Endodermal cell (in vitro differentiated cells): ENCODE data around the gene RYR2. TPM values are rescaled to one million over a fixed set of nuclear protein-coding genes. Genes with fewer than 3 reads are reported as not detected.
"Not testable (repeated sequence)": the region's sequence is repeated elsewhere in the genome, so short reads cannot be mapped to it uniquely, and the experiment has no call there.

Experiments used
- DNase-seq: peaks from one replicate; pipeline ENCODE4 v3.0.0-alpha.2; 2017
- H3K27ac ChIP-seq: 2 replicates; pipeline ENCODE4 v1.5.1; 2013; ENCODE audit warnings: mild to moderate bottlenecking, low read depth, low read length, moderate library complexity
- H3K27me3 ChIP-seq: 2 replicates; pipeline ENCODE4 v1.6.1; 2013; ENCODE audit warnings: mild to moderate bottlenecking, low read length, moderate library complexity; ENCODE audit not compliant: insufficient read depth, control insufficient read depth, poor library complexity, severe bottlenecking
- H3K36me3 ChIP-seq: 2 replicates; pipeline ENCODE4 v1.7.0; 2013; ENCODE audit warnings: mild to moderate bottlenecking, low read length, moderate library complexity; ENCODE audit not compliant: control insufficient read depth, insufficient read depth
- H3K4me1 ChIP-seq: one replicate; pipeline ENCODE4 v1.7.0; 2013; ENCODE audit warnings: low read length; ENCODE audit not compliant: control insufficient read depth, insufficient read depth
- H3K4me3 ChIP-seq: 2 replicates; pipeline ENCODE4 v1.5.1; 2013; ENCODE audit warnings: mild to moderate bottlenecking, low read length, moderate library complexity
- H3K9ac ChIP-seq: 2 replicates; pipeline ENCODE4 v1.6.1; 2013; ENCODE audit warnings: mild to moderate bottlenecking, low read length, moderate library complexity; ENCODE audit not compliant: poor library complexity, severe bottlenecking; ENCODE audit errors: extremely low read depth
- H3K9me3 ChIP-seq: 2 replicates; pipeline ENCODE4 v1.6.1; 2013; ENCODE audit warnings: mild to moderate bottlenecking, low read length, moderate library complexity; ENCODE audit not compliant: control insufficient read depth
- H3K27ac Mint-ChIP-seq: 2 replicates; pipeline ENCODE4 v1.8.0; 2020; ENCODE audit warnings: mixed read lengths
- H3K27me3 Mint-ChIP-seq: 2 replicates; pipeline ENCODE4 v1.8.0; 2021; ENCODE audit warnings: mild to moderate bottlenecking, mixed read lengths; ENCODE audit not compliant: insufficient read depth
- H3K36me3 Mint-ChIP-seq: 2 replicates; pipeline ENCODE4 v1.8.0; 2020; ENCODE audit warnings: low read depth, mixed read lengths
- H3K4me1 Mint-ChIP-seq: 2 replicates; pipeline ENCODE4 v1.8.0; 2020; ENCODE audit warnings: mixed read lengths
- H3K4me3 Mint-ChIP-seq: 2 replicates; pipeline ENCODE4 v1.8.0; 2020; ENCODE audit warnings: mild to moderate bottlenecking, moderate library complexity, mixed read lengths
- H3K9me3 Mint-ChIP-seq: 2 replicates; pipeline ENCODE4 v1.8.0; 2020; ENCODE audit warnings: mild to moderate bottlenecking, mixed read lengths
- WGBS, 2 experiments: methylation state at CpG; one replicate each; pipeline versions ENCODE4 v1.1.5 to v1.1.7; 2013; ENCODE audit warnings: missing lambda C conversion rate in 2 of 2, mixed read lengths in 1 of 2; ENCODE audit not compliant: insufficient coverage in 1 of 2, insufficient read length in 1 of 2; 5-methylcytosine and 5-hydroxymethylcytosine counted together
- total RNA-seq, 2 donors: library from RNA; stranded (reverse); fragmentation: NEBNext Ultra II Directional in 1 of 2; extraction: Animal tissue kit (Norgen Biotek cat#: 25700) in 1 of 2; gene quantifications; 2 replicates in 1 of 2; 3 replicates in 1 of 2; pipeline ENCODE4 v1.2.1, GENCODE V29; 2021
- TF ChIP-seq, protein P1 (sequence below): fragments of 200-600 bp; sonication (generic); conservative IDR thresholded peaks from 2 replicates; pipeline ENCODE4 v1.5.0; 2021; ENCODE audit warnings: antibody characterized with exemption, mild to moderate bottlenecking

The RYR2 gene
- total RNA-seq, 2 donors from 2014 or later = 0.95 to 2.4 TPM

- H3K9me3 Mint-ChIP-seq = no peaks in the 10 kb centered on the region
- H3K4me3 ChIP-seq = no peak overlapping the region
- no peak overlapping the region for H3K27ac ChIP-seq
- H3K27me3 Mint-ChIP-seq = no peaks in the 10 kb centered on the region
- H3K4me3 Mint-ChIP-seq = no peak overlapping the region
- H3K9me3 ChIP-seq = no peaks in the 10 kb centered on the region
- H3K9ac ChIP-seq = no peak overlapping the region
- H3K36me3 ChIP-seq = no peaks in the 10 kb centered on the region
- no peak overlapping the region for H3K27ac Mint-ChIP-seq
- no peaks in the 10 kb centered on the region for H3K36me3 Mint-ChIP-seq
- TF ChIP-seq, protein P1, sequence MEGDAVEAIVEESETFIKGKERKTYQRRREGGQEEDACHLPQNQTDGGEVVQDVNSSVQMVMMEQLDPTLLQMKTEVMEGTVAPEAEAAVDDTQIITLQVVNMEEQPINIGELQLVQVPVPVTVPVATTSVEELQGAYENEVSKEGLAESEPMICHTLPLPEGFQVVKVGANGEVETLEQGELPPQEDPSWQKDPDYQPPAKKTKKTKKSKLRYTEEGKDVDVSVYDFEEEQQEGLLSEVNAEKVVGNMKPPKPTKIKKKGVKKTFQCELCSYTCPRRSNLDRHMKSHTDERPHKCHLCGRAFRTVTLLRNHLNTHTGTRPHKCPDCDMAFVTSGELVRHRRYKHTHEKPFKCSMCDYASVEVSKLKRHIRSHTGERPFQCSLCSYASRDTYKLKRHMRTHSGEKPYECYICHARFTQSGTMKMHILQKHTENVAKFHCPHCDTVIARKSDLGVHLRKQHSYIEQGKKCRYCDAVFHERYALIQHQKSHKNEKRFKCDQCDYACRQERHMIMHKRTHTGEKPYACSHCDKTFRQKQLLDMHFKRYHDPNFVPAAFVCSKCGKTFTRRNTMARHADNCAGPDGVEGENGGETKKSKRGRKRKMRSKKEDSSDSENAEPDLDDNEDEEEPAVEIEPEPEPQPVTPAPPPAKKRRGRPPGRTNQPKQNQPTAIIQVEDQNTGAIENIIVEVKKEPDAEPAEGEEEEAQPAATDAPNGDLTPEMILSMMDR = no peak
- peak; percentile 48 for DNase-seq
- peaks cover 6% of the 10 kb centered on the region for H3K4me1 ChIP-seq
- no peaks in the 10 kb centered on the region for H3K27me3 ChIP-seq
- 81 to 88% methylated on average over 6 to 7 of the region's 7 CpGs for WGBS, 2 experiments
- peaks cover 16% of the 10 kb centered on the region for H3K4me1 Mint-ChIP-seq
Measured at GRCh38 chr1:237146241-237146640, 104.3 kb downstream of the RYR2 start.

DNA sequence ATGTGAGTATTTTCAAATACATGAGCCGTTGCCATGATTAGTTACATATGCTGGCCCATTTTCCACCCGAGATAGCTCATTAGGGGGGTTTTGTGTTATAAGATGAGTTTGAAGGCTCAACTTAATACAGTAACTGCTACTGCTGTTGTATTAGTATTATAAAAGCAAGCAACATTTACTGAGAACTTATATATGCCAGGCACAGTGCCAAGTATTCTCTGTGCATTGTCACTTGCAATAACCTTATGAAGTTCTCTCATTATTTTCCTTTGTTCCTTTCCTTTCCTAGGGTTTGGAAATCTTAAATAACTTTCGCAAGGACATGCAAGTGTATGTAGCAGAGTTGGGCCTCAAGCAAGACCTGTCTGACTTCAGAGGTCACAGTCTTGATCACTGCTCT is 107.9 kb downstream of the RYR2 start:
- no peaks in the 10 kb centered on the region for H3K36me3 ChIP-seq
- H3K9me3 ChIP-seq = no peaks in the 10 kb centered on the region
- H3K9ac ChIP-seq = no peak overlapping the region
- no peak overlapping the region for H3K27ac ChIP-seq
- H3K27me3 ChIP-seq = no peaks in the 10 kb centered on the region
- WGBS, 2 experiments = 80 to 83% methylated on average over 2 to 3 of the region's 3 CpGs
- TF ChIP-seq, protein P1 = no peak
- Mint-ChIP-seq H3K27me3 (no peaks in the 10 kb centered on the region), H3K4me3 (no peak overlapping the region), H3K36me3 (no peaks in the 10 kb centered on the region), H3K9me3 (no peaks in the 10 kb centered on the region), H3K27ac (no peak overlapping the region), H3K4me1 (peaks cover 7% of the 10 kb centered on the region)
- no peak for DNase-seq
- peaks cover 6% of the 10 kb centered on the region for H3K4me1 ChIP-seq
- H3K4me3 ChIP-seq = no peak overlapping the region

DNA sequence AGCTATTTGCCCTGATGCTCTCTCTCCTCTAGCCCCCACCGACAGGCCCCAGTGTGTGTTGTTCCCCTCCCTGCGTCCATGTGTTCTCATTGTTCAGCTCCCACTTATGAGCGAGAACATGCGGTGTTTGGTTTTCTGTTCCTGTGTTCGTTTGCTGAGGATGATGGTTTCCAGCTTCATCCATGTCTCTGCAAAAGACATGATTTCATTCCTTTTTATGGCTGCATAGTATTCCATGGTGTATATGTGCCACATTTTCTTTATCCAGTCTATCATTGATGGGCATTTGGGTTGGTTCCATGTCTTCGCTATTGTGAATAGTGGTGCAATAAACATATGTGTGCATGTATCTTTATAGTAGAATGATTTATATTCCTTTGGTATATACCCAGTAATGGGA is 110.0 kb downstream of the RYR2 start:
- not testable (repeated sequence) for H3K4me1 ChIP-seq, H3K9me3 ChIP-seq, H3K9ac ChIP-seq, H3K4me1 Mint-ChIP-seq, H3K9me3 Mint-ChIP-seq, DNase-seq, H3K36me3 ChIP-seq, H3K4me3 ChIP-seq, H3K27ac Mint-ChIP-seq, H3K27me3 ChIP-seq, H3K4me3 Mint-ChIP-seq, H3K27ac ChIP-seq, H3K36me3 Mint-ChIP-seq, H3K27me3 Mint-ChIP-seq
- 87 to 89% methylated on average over 5 to 6 of the region's 6 CpGs for WGBS, 2 experiments
